GM21576 (cell line): ENCODE measurements around the gene GFOD1.
"Not testable (repeated sequence)": the region's sequence is repeated elsewhere in the genome, so short reads cannot be mapped to it uniquely, and the experiment has no call there.

Experiments
- ATAC-seq: cut with Tn5 transposase; IDR thresholded peaks from one replicate; pipeline ENCODE4 v1.9.1; 2021; ENCODE audit warnings: mild to moderate bottlenecking, moderate library complexity; ENCODE audit not compliant: unreplicated experiment

GFOD1 gene

DNA sequence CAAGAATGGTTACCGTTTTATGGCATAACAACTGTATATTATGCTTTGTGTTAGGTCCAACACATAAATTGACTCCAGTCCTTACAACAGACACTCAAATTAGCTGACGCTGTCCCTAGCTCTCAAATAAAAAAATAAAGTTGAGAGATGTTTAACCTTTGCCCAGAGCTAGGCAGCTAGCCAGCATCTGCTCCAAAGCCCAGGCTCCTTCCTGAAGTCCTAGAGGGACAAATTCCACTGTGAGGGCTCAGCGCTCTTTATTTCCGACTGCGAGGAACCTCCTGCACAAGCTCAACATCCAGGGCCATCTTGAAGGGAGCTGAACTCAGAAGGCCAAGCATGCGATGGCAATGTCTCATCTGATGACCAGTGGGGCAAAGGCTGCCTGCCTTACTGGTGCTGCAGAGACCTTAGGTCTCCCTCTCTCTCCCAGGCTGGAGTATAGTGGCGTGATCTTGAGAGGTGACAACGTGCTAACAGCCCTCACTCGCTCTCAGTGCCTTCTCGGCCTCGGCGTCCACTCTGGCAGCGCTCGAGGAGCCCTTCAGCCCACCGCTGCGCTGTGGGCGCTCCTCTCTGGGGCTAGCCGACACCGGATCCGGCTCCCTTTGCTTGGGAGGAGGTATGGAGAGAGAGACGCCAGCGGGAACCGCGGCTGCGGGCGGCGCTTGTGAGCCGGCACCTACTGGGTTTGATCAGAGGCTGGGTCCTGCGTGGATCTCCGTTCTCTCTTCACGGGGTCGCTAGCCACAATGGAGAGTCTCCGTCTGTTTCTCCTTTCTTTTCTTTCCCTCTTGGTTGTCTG lies 24.7 kb upstream of the GFOD1 start:
- no peak for ATAC-seq

DNA sequence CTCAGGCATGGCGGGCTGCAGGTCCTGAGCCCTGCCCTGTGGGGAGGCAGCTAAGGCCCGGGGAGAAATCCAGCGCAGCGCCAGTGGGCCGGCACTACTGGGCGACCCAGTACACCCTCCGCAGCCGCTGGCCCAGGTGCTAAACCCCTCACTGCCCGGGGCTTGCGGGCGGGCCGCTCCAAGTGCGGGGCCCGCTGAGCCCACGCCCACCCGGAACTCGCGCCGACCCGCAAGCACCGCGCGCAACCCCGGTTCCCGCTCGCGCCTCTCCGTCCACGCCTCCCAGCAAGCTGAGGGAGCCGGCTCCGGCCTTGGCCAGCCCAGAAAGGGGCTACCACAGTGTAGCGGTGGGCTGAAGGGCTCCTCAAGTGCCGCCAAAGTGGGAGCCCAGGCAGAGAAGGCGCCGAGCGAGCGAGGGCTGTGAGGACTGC lies 23.8 kb upstream of the GFOD1 start:
- not testable (repeated sequence) for ATAC-seq

DNA sequence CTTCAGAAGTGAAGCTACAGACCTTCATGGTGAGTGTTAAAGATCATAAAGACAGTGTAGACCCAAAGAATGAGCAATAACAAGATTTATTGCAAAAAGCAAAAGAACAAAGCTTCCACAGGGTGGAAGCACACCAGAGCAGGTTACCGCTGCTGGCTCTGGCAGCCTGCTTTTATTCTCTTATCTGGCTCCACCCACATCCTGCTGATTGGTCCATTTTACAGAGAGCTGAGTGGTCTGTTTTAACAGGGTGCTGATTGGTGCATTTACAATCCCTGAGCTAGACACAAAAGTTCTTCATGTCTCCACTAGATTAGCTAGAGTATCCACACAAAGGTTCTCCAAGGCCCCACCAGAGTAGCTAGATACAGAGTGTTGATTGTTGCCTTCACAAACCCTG lies 23.0 kb upstream of the GFOD1 start:
- ATAC-seq = not testable (repeated sequence)

DNA sequence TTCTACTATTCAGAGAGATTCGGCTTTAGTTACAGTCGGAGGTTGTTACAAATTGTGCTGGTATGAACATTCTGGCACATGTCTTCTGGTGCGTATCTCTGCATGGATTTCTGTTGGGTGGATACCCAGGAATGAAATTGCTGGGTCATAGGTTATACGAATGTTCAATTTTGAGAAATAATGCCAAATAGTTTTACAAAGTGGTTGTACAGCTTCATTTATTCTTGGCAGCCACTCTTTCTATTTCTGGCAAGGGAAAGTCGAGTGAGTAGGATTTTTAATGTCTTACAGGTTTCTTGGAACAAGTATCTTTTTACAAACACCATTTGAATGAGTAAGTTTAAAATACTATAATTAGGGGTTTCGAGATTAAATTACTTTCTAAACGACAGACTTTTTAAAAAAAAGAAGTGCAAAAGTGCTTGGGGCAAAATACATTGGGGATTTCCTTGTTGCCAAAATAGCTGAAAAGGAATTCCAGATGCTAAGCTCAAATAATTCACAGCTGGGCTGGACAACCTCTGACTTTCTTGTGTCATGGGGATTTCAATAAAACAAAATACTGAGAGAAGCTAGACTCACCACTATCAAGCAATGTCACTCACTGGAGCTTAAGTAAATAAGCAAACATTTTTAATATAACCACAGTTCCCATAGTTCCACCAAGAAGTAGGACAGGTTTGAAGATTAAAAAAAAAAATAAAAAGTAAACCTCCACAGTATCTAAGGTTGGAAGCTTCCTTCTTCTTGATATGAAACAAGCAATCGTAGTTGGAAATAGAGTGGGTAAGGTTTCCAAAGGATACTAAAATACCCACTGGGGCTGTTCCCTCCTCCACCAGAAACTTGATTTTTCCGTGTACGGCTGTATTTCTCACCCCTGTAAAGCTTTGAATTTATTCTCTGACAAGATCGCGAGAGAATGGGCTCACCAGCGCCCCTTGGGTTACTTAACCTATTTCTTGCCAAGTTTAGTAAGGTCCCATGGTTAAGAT lies 21.6 kb upstream of the GFOD1 start:
- no peak for ATAC-seq

DNA sequence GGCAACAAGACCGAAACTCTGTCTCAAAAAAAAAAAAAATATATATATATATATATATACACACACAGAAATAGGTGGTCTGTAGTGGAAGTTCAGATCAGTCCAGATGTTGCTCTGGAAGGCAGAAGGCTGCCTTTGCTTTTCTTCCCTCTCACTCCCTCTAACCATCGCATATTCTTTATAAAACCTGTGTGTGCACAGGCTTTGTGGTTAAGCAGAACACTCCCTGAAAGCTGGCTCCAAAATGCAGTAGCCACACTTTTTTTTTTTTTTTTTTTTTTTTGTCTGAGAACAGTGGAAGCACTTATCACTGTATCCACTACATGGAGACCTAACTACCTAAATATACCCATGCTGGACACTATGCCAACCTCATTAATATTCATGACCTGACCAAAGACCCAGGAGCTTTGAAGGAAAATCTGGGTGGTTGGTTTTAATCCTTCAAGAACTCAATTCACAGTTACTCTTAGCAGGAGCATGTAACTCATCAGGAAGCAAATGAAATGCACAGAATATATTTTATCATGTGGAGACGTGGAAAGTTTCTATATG lies 20.0 kb upstream of the GFOD1 start:
- ATAC-seq = no peak

DNA sequence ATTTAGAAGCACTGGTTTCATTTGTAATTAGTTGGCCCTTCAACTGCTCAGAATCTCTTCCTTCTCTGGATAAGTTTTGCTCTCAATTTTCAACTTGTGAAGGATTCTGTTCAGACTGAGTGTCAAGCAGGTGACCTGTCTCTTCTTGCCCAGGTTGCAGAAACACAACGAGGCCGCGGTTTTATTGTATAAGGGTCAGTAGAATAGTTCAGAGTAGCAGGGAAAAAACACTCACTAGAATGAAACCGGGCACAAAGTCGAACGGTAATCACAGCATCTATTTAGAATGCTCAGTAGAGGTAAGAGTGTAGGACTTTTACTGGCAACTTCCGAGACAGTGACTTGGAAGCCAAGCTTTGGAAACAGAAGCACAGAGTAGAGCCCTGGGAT lies 17.9 kb upstream of the GFOD1 start:
- no peak for ATAC-seq

DNA sequence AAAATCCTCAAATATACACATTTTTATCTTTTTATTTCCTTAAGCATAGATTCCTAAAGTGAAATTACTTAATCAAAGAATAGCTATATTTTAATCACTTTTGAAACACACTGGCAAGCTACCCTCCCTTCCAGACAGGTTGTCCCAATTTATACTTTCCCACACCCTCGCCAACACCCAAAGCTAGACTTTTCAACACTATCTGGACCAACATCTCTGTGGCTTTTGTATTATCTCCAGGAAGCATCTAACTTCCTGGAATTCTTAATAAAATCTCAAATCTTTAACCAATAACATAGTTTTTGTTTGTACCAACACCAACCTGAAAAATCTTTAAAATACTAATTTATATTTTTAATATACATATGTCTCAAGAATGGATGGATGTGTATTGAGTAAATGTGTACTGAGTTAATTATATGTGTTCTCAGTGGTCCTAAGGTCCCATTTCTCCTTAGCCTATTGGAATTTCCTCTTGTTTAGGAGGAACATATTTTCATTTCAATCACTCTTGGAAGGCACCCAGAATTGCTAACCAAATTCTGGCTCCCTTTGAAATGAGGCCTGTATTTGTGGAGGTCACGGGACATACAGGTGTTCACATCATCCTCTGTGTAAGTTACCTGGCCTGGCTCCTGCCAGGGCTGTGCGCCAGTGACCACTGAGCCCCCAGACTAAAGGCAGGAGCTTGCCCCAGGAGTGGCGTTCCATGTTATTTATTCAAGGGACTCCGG lies 17.4 kb upstream of the GFOD1 start:
- no peak for ATAC-seq

DNA sequence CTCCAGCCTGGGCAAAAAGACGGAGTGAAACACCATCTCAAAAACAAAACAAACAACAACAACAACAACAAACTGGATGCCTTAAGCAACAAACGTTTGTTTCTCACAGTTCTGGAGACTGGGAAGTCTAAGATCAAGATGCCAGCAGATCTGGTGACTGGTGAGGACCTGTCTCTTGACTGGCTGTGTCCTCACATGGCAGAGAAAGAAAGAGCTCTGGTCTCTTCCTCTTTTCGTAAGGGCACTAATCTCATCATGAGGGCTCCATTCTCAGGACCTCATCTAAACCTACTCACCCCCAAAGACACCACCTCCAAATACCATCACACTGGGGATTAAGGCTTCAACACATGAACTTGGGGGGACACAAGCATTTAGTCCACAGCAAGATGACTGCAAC lies 13.5 kb upstream of the GFOD1 start:
- ATAC-seq = no peak

DNA sequence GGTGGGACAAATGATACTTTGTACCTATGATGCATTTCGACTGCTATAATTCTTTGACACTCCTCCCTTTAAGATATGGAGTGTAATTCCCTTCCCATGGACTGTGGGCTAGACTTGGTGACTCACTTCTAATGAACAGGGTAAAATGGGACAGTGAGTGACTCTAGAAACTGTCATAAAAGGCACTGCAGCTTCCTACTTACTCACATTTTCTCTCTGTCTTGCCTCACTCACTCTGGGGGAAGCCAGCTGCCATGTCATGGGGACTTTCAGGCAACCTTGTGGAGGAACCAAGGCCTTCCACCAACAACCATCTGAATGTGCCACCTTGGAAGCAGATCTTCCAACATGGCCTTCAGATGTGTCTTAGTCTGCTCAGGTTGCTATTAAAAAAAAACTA lies 12.9 kb upstream of the GFOD1 start:
- no peak for ATAC-seq

DNA sequence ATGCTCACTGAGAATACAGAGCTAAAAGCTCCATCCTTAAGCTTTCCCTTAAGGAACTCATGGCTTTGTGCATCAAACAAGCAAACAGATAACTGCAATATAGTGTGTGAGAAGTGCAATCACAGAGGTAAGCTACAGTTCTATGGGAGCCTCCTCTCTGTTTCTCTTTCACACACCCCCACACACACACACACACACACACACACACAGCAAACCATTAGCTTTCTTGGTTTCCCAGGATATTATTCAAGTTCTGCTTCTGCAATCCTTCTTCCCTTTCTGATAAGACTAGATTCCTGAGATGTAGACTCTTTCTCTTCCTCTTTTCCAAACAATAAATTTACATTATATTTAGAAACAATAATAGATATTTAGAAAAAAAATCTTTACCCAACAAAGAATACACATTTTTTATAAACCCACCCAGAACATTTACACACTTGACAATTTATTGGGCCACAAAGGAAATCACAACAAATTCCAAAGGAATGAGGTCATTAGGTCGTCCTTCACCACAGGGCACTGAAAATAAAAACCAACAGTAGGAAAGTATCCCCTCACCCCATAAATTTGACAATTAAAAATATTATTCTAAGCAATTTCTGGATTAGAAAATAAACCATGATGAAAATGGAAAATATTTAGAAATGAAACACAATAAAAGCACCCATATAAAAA lies 9.3 kb upstream of the GFOD1 start:
- no peak for ATAC-seq

DNA sequence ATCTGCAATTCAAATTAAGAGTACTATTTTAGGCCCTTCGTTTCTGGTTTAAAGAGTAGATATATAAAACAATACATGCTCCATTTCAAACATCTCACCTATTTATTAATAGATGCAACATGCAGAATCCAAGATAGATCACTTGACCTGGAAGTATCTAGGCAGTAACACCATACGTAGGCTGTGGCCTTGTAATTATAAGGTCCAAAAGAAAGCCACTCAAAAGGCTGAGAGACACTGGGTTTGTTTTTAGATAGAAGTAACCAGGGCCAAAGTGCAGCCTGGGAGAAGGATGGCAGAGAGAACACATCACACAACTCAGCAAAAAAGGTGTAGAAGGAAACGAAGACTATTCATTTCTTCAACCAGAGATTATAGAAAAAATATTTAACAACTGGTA lies 8.4 kb upstream of the GFOD1 start:
- no peak for ATAC-seq

DNA sequence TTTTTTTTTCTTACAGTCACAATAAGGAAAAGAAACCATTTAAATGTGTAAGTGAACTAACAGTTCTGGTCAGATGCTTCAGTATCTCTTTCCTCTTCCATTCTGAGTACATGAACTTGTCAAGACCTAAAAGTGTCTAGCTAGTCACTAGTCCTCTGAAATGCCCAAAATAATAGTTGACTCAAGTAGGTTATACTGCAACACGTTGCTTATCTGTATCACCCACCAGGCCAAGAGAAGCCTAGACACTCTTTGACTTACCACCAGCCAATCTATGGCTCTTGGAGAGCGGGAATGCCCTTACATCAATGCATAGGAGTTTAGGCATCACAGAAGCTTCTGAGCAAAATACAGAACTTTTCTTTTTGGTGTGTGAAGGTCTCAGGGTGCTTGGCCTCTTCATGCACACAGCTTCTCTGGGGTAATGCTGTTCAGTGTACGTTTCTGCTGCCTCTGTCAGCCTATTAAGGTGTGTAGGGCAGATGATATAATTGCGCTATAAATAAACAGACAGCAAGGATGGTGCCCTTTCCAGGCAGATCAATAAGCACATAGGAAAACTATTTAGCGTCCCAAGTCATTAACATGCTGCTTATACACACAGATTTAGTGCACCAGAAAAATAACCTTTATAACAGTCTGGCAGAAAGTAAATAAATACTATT lies 7.8 kb upstream of the GFOD1 start:
- no peak for ATAC-seq

DNA sequence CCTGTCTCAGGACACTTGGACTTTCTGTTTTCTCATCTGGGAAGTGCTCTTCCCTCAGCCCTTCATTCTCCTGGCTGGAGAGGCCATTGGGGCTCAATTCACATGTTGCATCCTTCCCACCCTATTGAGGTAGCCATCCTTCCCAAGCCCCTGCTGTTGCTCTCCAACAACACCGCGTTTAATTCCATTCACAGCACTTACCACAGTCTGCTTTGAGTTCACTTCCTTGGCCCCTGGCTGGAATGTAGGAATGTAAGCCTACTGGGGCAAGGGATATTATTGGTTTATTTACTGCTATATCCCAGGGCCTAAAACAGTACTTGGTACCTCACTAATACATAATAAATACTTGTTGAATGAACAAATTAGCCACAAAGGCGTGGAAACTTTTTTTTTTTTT lies 6.7 kb upstream of the GFOD1 start:
- ATAC-seq = no peak

DNA sequence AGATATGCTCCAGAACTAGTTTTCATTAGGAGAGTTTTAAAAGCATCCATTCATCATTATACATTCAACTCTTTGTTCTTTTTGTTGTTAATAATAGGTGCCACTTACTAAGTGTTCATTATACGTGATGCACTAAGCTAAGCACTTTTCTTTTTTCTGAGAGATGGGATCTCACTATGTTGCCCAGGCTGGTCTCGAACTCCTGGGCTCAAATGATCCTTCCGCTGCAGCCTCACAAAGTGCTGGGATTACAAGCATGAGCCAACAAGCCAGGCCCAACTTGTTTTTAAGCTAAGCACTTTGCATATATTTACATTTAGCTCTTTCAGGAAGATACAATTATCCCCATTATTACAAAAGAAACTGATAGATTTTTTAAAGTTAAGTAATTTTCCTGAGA lies 5.7 kb upstream of the GFOD1 start:
- ATAC-seq = no peak

DNA sequence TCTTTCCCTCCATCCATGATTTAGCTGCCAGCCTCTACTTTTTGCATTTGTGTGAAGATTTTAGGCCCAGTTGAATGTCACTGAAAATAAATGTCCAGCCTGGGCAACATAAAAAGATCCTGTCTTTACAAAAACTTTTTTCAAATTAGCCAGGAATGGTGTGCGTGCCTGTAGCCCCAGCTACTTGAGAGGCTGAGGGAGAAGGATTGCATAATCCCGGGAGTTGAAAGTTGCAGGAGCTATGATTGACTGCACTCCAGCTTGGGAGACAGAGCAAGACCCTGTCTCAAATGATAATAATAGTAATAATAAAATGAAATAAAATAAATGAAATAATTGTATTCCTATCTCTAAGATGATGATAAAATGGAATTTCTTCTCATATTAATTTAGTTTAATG lies 5.0 kb upstream of the GFOD1 start:
- ATAC-seq = no peak

DNA sequence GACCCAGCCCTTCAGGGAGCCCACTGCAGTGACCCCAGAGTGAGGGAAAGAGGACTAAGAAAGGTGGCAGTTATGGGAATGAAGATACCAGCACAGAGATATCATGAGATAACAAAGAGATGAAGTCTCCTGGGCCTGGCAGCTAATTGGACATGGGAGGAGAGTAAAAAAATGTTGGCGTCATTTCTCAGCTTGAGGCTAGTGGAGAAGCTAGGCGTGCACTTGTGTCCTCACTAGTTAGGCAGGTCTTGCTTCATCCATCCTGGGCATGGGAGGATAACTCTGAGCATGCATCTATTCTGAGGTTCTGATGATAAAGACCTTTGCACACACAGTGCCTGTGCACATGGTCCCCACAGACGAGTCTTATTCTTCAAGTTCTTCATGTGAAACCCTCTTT lies 4.1 kb upstream of the GFOD1 start:
- no peak for ATAC-seq

DNA sequence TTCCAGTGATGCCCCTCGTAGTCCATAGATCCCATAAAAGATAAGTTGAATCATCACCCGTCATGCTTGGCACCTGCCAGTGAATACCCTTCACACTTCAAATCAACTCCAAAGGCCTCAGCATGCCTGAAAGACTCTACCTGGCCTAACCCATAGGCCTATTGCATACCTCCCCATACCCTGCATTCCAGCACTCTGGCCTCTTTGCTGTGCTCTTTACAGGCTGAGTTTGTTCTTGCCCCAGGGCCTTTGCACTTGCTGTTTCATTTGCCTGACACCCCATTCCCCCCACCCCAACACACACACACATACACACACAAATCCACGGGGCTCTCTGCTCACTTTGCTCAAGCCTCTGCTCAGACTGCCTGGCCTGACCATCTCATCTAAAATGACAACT lies 3.0 kb upstream of the GFOD1 start:
- ATAC-seq = no peak

DNA sequence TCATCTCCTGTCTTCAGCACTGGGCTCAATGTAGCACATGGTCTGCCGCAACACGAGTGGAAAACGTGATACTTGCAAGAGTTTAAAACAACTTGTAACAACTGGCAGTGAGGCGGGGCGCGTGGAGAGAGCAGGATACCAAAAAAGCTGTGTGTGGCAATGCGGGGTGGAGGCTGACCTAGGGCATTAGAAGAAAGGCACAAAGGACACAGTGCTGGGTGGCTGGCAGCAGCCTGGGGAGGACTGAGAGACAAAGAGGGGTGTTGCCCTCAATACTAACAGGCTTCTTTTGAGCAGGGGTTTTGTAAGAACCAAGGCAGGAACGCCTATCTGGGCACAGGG lies 1.5 kb upstream of the GFOD1 start:
- ATAC-seq = no peak

DNA sequence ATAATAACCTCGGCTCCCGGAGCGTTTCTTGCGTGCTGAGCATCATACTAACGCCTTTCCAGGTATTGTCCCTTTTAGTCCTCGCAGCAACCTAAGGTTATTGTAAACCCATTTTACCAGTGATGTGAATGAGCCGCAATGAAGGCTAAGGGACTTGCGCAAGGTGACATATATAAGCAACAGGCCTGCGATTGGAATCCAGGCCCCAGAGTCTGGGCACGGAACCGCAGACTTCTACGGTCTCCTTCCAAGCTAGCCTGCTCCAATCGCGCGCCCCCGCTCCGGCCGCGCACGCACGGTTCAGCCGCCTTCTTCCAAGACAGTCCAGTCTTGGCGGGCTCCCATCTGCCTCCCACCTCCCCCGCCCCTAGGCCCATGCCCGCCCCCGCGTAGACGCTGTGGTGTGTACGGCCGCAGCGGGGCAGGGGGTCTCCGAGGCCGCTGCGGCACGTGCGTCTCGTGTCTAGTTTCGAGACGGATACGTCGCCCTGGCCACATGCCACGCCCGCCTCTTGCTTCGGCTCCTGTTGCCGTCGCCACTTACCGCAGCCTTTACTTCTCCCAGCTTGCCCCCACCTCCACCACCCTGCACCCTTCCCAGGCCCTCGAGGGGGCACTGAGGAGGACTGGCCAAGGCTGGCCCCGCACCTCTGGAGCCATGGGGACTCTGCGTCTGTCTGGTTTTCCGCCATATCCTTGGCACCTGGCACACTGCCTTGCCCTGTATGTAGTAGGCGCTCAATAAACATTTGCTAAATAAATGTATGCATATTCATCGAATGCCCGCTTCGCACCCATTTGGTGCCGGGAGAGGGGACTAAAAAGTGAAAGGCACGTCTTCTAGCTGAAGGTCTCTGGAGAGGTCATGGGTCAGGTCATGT lies 855 bp upstream of the GFOD1 start:
- peak; percentile 2 for ATAC-seq
